ACC112 (cell line): ENCODE results near the gene KCNA2.

Source experiments
- H2AFZ ChIP-seq: fragments of 200-600 bp; sonication (generic); one replicate; pipeline ENCODE4 v1.6.0; 2017; ENCODE audit warnings: antibody characterized with exemption, low read length; ENCODE audit not compliant: unreplicated experiment
- H3K27ac ChIP-seq: fragments of 200-600 bp; sonication (generic); 2 replicates; pipeline ENCODE4 v1.5.1; 2014; ENCODE audit warnings: low read depth, mild to moderate bottlenecking, antibody characterized with exemption, low read length, moderate library complexity
- H3K27me3 ChIP-seq: fragments of 200-600 bp; sonication (generic); 2 replicates; pipeline ENCODE4 v1.6.1; 2014; ENCODE audit warnings: mild to moderate bottlenecking, antibody characterized with exemption, low read length, moderate library complexity, mixed read lengths; ENCODE audit not compliant: insufficient read depth
- H3K36me3 ChIP-seq: fragments of 200-600 bp; sonication (generic); 2 replicates; pipeline ENCODE4 v1.6.1; 2016; ENCODE audit warnings: mild to moderate bottlenecking, antibody characterized with exemption, low read length, moderate library complexity, mixed read lengths; ENCODE audit not compliant: insufficient read depth
- H3K4me1 ChIP-seq: fragments of 200-600 bp; sonication (generic); one replicate; pipeline ENCODE4 v1.6.1; 2016; ENCODE audit warnings: low read length, mixed read lengths; ENCODE audit not compliant: insufficient read depth, unreplicated experiment, control insufficient read depth
- H3K4me3 ChIP-seq: fragments of 200-600 bp; sonication (generic); 2 replicates; pipeline ENCODE4 v1.5.1; 2014; ENCODE audit warnings: mild to moderate bottlenecking, low read depth, low read length
- H3K79me2 ChIP-seq: fragments of 200-600 bp; sonication (generic); one replicate; pipeline ENCODE4 v1.6.0; 2016; ENCODE audit warnings: low read length; ENCODE audit not compliant: control insufficient read depth, unreplicated experiment, insufficient read depth

Gene KCNA2

DNA sequence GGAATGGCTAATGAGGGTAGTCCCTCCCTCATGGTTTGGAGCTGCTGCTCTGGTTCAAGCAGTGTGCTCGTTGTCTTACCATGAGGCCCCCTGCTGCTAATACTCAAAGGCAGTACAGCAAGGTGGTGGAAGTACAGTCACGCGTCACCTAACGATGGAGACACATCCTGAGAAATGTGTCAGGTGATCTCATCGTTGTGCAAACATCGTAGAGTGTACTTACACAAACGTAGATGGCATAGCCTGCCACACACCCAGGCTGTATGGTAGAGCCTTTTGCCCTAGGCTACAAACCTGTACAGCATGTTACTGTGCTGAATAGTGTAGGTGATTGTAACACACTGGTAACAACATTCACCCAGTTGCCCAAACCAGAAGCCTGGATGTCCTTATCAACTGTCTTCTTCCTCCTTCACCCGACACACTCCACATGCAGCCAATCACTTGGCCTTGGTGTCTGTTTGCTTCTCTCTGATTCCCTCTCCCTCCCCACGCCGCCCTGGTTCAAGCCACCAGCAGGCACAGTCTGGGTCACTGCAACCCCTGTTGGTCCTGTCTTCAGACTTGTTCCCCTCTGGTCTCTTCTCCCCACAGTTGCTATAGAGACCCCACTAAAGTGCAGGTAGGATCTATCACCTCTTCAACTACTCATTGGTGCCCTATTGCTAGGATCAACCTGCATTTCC is 6.0 kb upstream of the KCNA2 start:
- no peaks in the 10 kb centered on the region for H3K79me2 ChIP-seq
- no peak overlapping the region for H2AFZ ChIP-seq
- H3K36me3 ChIP-seq: no peaks in the 10 kb centered on the region
- H3K27ac ChIP-seq: no peak overlapping the region
- peaks cover 3% of the 10 kb centered on the region for H3K4me1 ChIP-seq
- peaks cover 80% of the 10 kb centered on the region for H3K27me3 ChIP-seq
- no peak overlapping the region for H3K4me3 ChIP-seq

DNA sequence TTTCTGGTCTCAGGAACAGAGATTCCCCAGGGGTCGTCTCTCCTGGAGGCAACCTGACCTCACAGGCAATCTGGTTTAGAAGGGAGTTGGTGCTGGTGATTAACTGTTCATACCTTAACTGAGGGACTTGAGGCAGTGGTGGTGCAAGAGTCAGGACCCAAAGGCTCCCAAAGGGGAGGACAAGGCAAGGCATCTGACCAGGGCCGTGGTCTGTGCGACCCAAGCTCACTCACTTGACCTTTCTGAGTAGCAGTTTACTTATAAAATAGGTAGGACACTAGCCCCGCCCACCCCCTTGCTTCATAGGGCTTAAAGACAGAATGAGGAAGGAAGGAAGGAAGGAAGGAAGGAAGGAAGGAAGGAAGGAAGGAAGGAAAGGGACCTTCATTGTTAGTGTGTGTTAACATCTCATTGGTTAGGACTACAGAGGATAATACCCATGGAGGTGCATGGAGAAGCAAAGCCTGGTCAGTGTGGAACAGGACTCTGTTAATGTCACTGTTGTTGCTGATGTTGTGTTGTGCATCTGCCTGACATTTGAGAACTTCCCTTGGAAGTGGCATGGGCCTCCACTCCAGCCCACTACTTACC is 4.6 kb upstream of the KCNA2 start:
- Histone ChIP-seq H2AFZ (no peak overlapping the region), H3K79me2 (no peaks in the 10 kb centered on the region), H3K36me3 (no peaks in the 10 kb centered on the region), H3K27me3 (peaks cover 93% of the 10 kb centered on the region), H3K4me3 (no peak overlapping the region), H3K27ac (no peak overlapping the region), H3K4me1 (no peaks in the 10 kb centered on the region)

DNA sequence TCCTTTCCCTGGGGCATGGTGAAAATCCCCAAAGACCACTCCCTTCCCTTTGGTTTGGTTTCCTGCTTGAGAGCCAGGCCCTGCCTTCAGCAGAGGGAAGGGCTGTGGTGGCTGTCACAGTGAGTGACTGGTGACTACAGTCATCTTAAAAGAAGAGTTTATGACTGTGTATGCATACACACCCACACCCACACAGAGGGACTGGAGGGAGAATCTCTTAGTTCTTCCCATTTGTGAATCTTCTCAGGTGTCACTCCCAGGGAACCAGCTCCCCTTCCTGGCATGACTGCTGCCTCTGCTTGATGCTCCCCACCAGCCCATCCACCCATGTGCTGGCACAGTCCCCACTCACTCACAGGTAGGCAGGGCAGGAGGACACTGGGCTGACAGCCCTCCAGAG is 3.9 kb upstream of the KCNA2 start:
- Histone ChIP-seq H3K79me2 (no peaks in the 10 kb centered on the region), H3K4me1 (no peaks in the 10 kb centered on the region), H3K27ac (no peak overlapping the region), H2AFZ (no peak overlapping the region), H3K27me3 (peaks cover 97% of the 10 kb centered on the region), H3K4me3 (no peak overlapping the region), H3K36me3 (no peaks in the 10 kb centered on the region)

DNA sequence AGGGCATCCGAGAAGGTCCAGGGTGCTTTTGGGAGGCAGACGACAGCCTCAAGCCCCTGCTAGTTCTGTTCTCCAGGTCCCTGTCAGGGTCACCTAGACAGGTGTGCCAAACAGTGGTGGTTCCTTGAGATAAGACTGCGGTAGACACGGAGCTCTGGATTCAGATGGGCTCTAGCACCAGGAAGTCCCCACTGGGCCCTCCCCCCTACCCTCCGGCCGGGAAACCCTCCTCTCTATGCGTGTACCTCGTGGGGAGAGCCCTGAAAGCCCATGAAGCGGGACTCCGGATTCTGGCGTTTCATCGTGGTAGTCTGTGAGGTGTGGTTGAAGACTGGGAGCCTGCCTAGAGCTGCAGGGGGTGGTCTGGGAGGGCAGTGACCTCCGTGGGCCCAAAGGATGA is 2.1 kb upstream of the KCNA2 start:
- Histone ChIP-seq H2AFZ (no peak overlapping the region), H3K27ac (no peak overlapping the region), H3K36me3 (no peaks in the 10 kb centered on the region), H3K79me2 (no peaks in the 10 kb centered on the region), H3K27me3 (peaks cover 98% of the 10 kb centered on the region), H3K4me1 (no peaks in the 10 kb centered on the region), H3K4me3 (no peak overlapping the region)

DNA sequence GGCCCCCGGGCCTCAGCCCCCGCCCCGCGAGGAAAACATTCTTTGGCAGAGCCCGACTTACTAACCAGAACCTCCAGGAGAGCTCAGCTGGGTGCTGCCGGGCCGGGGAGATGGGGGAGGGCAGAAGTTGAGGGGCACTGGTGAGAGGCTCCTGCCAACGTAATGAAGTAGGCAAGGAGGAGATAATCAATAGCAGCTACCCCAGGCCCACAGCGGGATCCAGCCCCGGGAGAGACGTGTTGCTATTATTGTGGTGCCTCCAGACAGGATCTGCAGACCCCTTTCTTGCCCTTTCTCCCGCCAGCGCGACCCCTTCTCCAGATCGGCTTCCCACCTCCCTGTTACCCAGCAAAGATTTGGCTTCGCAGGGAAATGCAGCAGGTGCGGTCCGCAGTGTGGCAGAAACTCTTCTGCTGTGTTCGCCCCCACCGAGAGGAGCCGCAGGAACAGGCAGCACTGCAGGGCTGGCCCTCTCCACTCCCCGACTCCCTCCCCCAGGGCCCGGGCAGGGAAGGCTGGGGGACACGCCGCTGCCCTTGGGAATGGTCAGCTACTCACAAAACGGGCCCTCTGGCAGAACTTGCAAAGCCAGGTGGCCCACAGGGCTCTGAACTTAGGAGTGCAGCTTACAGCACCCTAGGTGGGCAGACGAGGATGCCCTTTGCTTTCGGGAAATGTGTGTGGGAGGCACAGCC is 1.5 kb upstream of the KCNA2 start:
- Histone ChIP-seq H3K79me2 (no peaks in the 10 kb centered on the region), H3K27me3 (peaks cover 98% of the 10 kb centered on the region), H2AFZ (no peak overlapping the region), H3K4me3 (no peak overlapping the region), H3K36me3 (no peaks in the 10 kb centered on the region), H3K4me1 (no peaks in the 10 kb centered on the region), H3K27ac (no peak overlapping the region)

DNA sequence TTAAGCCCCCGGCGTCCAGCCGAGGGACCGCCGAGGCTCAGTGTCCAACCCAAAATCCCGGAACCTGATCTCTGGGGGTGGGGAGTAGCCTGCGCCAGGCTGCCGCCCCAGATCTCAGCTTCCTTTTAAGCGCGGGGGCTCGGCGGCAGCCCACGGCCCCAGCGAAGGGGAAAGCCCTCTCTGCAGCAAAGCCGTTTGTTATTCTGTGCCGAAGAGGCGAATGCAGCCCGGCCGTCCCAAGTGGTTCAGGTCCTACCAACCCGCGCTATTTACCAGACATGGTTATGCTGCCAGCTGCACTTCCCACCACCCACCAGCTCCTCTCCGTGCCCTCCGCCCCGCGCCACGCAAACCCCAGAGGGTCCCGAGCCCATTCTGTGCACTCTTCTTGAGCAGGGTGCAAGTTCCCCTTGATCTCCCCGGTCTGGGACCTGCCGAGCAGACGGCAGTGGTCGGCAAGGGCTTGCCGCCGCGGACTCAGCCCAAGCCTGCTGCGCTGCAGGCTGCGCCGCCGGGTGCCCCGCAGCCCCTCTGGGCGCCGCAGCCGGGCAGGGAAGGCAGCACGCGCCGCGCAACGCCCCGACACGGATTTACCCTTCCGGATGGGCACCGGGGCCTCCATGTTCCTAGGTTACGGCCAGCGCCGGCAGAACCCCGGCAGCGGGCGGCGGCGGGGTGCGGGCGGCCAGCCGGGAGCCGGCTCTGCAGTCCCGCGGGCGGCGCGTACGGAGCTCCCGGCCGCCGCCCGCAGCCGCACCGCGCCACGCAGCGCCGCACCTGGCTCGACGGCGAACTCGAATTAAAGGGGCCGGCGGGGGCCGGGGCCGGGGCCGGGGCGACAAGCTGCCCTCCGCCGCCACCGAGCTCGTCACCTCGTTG is 738 bp upstream of the KCNA2 start:
- Histone ChIP-seq H3K79me2 (no peaks in the 10 kb centered on the region), H3K27ac (no peak overlapping the region), H3K27me3 (peaks cover 96% of the 10 kb centered on the region), H3K4me3 (peak overlapping the region; percentile 52), H3K36me3 (no peaks in the 10 kb centered on the region), H2AFZ (no peak overlapping the region), H3K4me1 (no peaks in the 10 kb centered on the region)

DNA sequence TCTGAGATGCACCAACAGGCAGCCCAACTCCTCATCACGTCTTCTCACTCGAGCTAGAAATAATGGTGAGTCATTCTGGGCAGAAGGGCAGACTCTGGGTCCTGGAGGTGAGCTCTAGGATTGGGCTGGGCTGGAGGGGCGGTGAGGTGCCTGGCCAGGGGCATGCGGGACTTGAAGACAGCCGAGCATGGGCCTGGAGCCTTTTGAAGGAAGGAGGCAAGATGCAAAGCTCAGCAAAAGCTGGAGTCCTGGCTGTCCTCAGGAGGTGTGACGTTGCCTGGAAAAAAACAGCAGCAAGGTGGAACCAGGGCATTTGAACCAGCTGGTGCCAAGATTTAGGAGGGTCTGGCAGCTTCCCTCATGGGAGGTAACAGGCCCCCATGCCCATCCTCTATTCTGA is 712 bp downstream of the KCNA2 start:
- Histone ChIP-seq H3K4me1 (no peaks in the 10 kb centered on the region), H2AFZ (no peak overlapping the region), H3K4me3 (no peak overlapping the region), H3K27ac (no peak overlapping the region), H3K27me3 (peaks cover 92% of the 10 kb centered on the region), H3K79me2 (no peaks in the 10 kb centered on the region), H3K36me3 (no peaks in the 10 kb centered on the region)

DNA sequence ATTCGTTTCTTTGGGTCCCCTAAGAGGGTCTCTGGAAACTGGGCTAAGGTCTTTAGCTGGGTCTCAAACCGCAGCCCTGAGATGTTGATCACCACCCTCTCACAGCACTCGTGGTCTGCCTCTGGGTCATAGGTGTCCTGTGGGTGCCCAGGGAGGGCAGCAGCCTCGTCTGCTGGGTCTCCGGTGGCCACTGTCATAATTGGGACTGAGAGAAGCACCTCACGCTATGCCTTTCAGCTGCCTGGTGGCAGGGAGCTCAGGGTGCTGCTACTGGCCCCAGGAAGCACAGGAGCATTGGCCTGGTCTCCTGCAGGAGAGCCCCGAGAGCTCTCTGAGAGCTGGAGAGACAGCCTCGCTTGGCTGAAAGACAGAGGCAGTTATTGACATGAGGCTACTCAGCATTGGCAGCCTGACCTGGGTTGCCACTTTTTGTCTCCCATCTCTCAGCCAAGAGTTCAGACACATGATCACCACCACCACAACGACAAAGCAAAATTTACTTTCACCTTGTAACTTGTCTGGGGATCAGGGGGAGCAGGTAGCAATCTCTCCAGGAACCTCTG is 1.5 kb downstream of the KCNA2 start:
- H3K79me2 ChIP-seq: no peaks in the 10 kb centered on the region
- H3K27ac ChIP-seq: no peak overlapping the region
- H3K36me3 ChIP-seq: no peaks in the 10 kb centered on the region
- no peak overlapping the region for H3K4me3 ChIP-seq
- no peaks in the 10 kb centered on the region for H3K4me1 ChIP-seq
- H2AFZ ChIP-seq: no peak overlapping the region
- peaks cover 92% of the 10 kb centered on the region for H3K27me3 ChIP-seq

DNA sequence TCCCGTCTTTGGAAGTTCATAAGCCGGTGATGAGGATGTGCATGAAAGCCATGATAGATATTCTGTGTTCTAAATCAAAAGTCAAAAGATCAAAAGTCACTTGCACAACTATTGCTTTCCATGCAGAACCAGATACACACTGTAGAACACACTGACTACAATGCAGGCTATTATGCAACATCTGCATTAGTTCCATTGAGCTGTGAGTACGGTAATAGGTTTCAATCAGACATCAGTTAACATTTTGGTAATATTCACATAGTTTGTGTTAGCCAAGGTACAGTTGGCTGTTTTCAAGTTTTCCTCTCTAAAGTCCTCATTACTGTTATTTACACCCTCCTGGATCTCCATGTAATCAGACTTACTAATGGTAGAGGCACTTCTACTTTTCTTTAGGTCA is 3.1 kb downstream of the KCNA2 start:
- Histone ChIP-seq H3K4me3 (no peak overlapping the region), H3K27ac (no peak overlapping the region), H3K79me2 (no peaks in the 10 kb centered on the region), H3K36me3 (no peaks in the 10 kb centered on the region), H3K27me3 (peaks cover 86% of the 10 kb centered on the region), H3K4me1 (no peaks in the 10 kb centered on the region), H2AFZ (no peak overlapping the region)

DNA sequence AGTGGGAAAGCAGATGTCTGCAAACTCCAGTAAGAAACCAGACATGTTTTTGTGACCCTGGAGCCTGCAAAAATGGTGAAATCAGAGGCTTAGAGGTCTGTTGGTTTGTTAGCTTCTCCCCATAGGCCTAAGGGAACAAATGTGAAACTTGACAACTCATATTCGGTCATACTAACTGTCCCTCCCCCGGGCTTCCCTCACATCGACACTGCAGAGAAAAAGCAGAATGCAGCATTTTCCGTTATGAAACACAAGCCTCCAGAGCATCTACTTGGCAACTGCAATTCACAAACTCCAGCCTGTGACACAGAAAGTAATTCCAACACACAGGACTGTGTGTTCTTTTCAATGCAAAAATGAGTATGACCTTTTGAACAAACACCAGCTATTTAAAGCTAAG is 3.7 kb downstream of the KCNA2 start:
- Histone ChIP-seq H2AFZ (no peak overlapping the region), H3K36me3 (no peaks in the 10 kb centered on the region), H3K27ac (no peak overlapping the region), H3K79me2 (no peaks in the 10 kb centered on the region), H3K4me1 (no peaks in the 10 kb centered on the region), H3K27me3 (peaks cover 86% of the 10 kb centered on the region), H3K4me3 (no peak overlapping the region)
